Vagina (tissue), 2 donors: ENCODE data around the gene HRH3. TPM values are rescaled to one million over a fixed set of nuclear protein-coding genes. Genes with fewer than 3 reads are reported as not detected.

Experiments used
- DNase-seq, 2 donors: peaks; one replicate each; pipeline ENCODE4 v3.0.0-alpha.2; 2017; ENCODE audit errors: extremely low spot score in 2 of 2
- H3K27ac ChIP-seq: fragments of 200-600 bp; sonication (generic); one replicate; pipeline ENCODE4 v1.5.1; 2019
- H3K27me3 ChIP-seq: fragments of 200-600 bp; sonication (generic); one replicate; pipeline ENCODE4 v1.5.1; 2019
- H3K36me3 ChIP-seq, 2 donors: fragments of 200-600 bp; sonication (generic); one replicate each; pipeline ENCODE4 v1.5.1; 2017 to 2019
- H3K4me1 ChIP-seq: fragments of 200-600 bp; sonication (generic); one replicate; pipeline ENCODE4 v1.5.1; 2019
- H3K4me3 ChIP-seq, 2 donors: fragments of 200-600 bp; sonication (generic); 1 replicate in 1 of 2; 2 replicates in 1 of 2; pipeline ENCODE4 v1.5.1; 2016 to 2019
- H3K9me3 ChIP-seq: fragments of 200-600 bp; sonication (generic); one replicate; pipeline ENCODE4 v1.5.1; 2019
- CTCF ChIP-seq, 3 experiments: fragments of 450-650 bp in 2 of 3; fragments of 200-600 bp in 1 of 3; sonication (generic) in 1 of 3; IDR thresholded peaks; one replicate each; pipeline ENCODE4 v1.5.1; 2017 to 2019; ENCODE audit warnings: antibody characterized with exemption in 3 of 3, mild to moderate bottlenecking in 2 of 3, moderate library complexity in 2 of 3
- POLR2A ChIP-seq, 2 donors: fragments of 450-650 bp; IDR thresholded peaks; one replicate each; pipeline ENCODE4 v1.6.1; 2017; ENCODE audit warnings: antibody characterized with exemption in 2 of 2, mild to moderate bottlenecking in 2 of 2, moderate library complexity in 2 of 2
- POLR2AphosphoS5 ChIP-seq, 2 donors: sonication (generic); formaldehyde crosslinking; IDR thresholded peaks; one replicate each; pipeline ENCODE4 v1.9.0; 2017; ENCODE audit warnings: antibody characterized with exemption in 2 of 2, mild to moderate bottlenecking in 2 of 2, low read depth in 1 of 2; ENCODE audit not compliant: insufficient read depth in 1 of 2
- intact Hi-C: fragments of 100-400 bp; cut with DNase I; formaldehyde crosslinking; loops from one replicate; pipeline ENCODE4 v1.15.1; 2023
- total RNA-seq: library from RNA; depleted of rRNA; stranded (reverse); fragments of >200 nt; gene quantifications from one replicate; pipeline ENCODE4 v1.2.3, GENCODE V29; 2016

HRH3 gene
- total RNA-seq, 1 donor from 2014 or later: not detected

- Histone ChIP-seq H3K9me3 (no peaks in the 10 kb centered on the region), H3K27ac (no peak overlapping the region), H3K4me3 (no peak overlapping the region), H3K27me3 (no peaks in the 10 kb centered on the region), H3K4me1 (no peaks in the 10 kb centered on the region), H3K36me3 (peaks cover 0 to 21% of the 10 kb centered on the region in 2 donors)
- intact Hi-C loops: no loop called here
- TF ChIP-seq POLR2AphosphoS5 (IDR thresholded peaks at IDR 0.05; ENCODE audit: insufficient read depth in 1 of 2, low read depth in 1 of 2) (no peak), CTCF (IDR thresholded peaks at IDR 0.05) (no peak), POLR2A (IDR thresholded peaks at IDR 0.05) (no peak)
- no peak for DNase-seq
These were observed 14.3 kb downstream of the HRH3 start for GRCh38 chr20:62205618-62206387.

- DNase-seq: no peak
- no peak overlapping the region for H3K4me3 ChIP-seq
- H3K9me3 ChIP-seq: no peaks in the 10 kb centered on the region
- no peaks in the 10 kb centered on the region for H3K4me1 ChIP-seq
- no peak overlapping the region for H3K27ac ChIP-seq
- H3K27me3 ChIP-seq: no peaks in the 10 kb centered on the region
- H3K36me3 ChIP-seq: peaks cover 0 to 41% of the 10 kb centered on the region in 2 donors
- TF ChIP-seq CTCF (IDR thresholded peaks at IDR 0.05): no peak
- TF ChIP-seq POLR2A (IDR thresholded peaks at IDR 0.05): no peak
- TF ChIP-seq POLR2AphosphoS5 (IDR thresholded peaks at IDR 0.05; ENCODE audit: insufficient read depth in 1 of 2, low read depth in 1 of 2): no peak
- intact Hi-C loops: no loop called here
These were observed 16.6 kb downstream of the HRH3 start for GRCh38 chr20:62203378-62204030.

- TF ChIP-seq POLR2AphosphoS5 (IDR thresholded peaks at IDR 0.05; ENCODE audit: insufficient read depth in 1 of 2, low read depth in 1 of 2) (no peak), POLR2A (IDR thresholded peaks at IDR 0.05) (no peak), CTCF (IDR thresholded peaks at IDR 0.05) (no peak)
- H3K36me3 ChIP-seq: peaks cover 0 to 48% of the 10 kb centered on the region in 2 donors
- no peaks in the 10 kb centered on the region for H3K27me3 ChIP-seq
- H3K4me3 ChIP-seq: no peak overlapping the region
- intact Hi-C loops: no loop called here
- no peaks in the 10 kb centered on the region for H3K4me1 ChIP-seq
- DNase-seq: no peak
- H3K9me3 ChIP-seq: no peaks in the 10 kb centered on the region
- H3K27ac ChIP-seq: no peak overlapping the region
These were observed 17.3 kb downstream of the HRH3 start for GRCh38 chr20:62202676-62203377.

GRCh38 chr20:62202083-62202395 lies 18.0 kb downstream of the HRH3 start:
- no peak overlapping the region for H3K4me3 ChIP-seq
- DNase-seq: no peak
- no peaks in the 10 kb centered on the region for H3K9me3 ChIP-seq
- H3K36me3 ChIP-seq: peaks cover 0 to 50% of the 10 kb centered on the region in 2 donors
- no peaks in the 10 kb centered on the region for H3K4me1 ChIP-seq
- TF ChIP-seq POLR2AphosphoS5 (IDR thresholded peaks at IDR 0.05; ENCODE audit: insufficient read depth in 1 of 2, low read depth in 1 of 2) (no peak), CTCF (IDR thresholded peaks at IDR 0.05) (no peak), POLR2A (IDR thresholded peaks at IDR 0.05) (no peak)
- no peaks in the 10 kb centered on the region for H3K27me3 ChIP-seq
- H3K27ac ChIP-seq: no peak overlapping the region
- intact Hi-C loops: no loop called here
